IMR-90 (cell line): Measurements from ENCODE around the gene CAPN2.

Experiments used
- BHLHE40 ChIP-seq: fragments of 150-350 bp; IDR thresholded peaks from 2 replicates; pipeline ENCODE4 v1.6.1; 2016; ENCODE audit warnings: mild to moderate bottlenecking, low read depth, low read length
- CEBPB ChIP-seq: IDR thresholded peaks from 2 replicates; pipeline ENCODE4 v1.6.1; 2012; ENCODE audit warnings: low read depth, low read length, improper control_type of control experiment
- CHD1 ChIP-seq: IDR thresholded peaks from 2 replicates; pipeline ENCODE4 v1.6.1; 2012; ENCODE audit warnings: low read depth, low read length, improper control_type of control experiment
- FOS ChIP-seq: fragments of 150-350 bp; IDR thresholded peaks from 2 replicates; pipeline ENCODE4 v1.6.1; 2016; ENCODE audit warnings: low read depth, low read length
- MAFK ChIP-seq: IDR thresholded peaks from 2 replicates; pipeline ENCODE4 v1.6.1; 2012; ENCODE audit warnings: low read depth, low read length, improper control_type of control experiment
- MAZ ChIP-seq: IDR thresholded peaks from 2 replicates; pipeline ENCODE4 v1.6.1; 2012; ENCODE audit warnings: low read depth, mild to moderate bottlenecking, low read length, improper control_type of control experiment, moderate library complexity, borderline replicate concordance
- MXI1 ChIP-seq: IDR thresholded peaks from 2 replicates; pipeline ENCODE4 v1.6.1; 2012; ENCODE audit warnings: low read depth, mild to moderate bottlenecking, low read length, moderate library complexity, borderline replicate concordance
- POLR2A ChIP-seq: IDR thresholded peaks from 2 replicates; pipeline ENCODE4 v1.6.1; 2012; ENCODE audit warnings: mild to moderate bottlenecking, low read depth, low read length
- RAD21 ChIP-seq: IDR thresholded peaks from 2 replicates; pipeline ENCODE4 v1.6.1; 2012; ENCODE audit warnings: low read length, improper control_type of control experiment
- RFX5 ChIP-seq: IDR thresholded peaks from 2 replicates; pipeline ENCODE4 v1.8.0; 2012; ENCODE audit warnings: low read depth, mild to moderate bottlenecking, low read length, moderate library complexity
- SMC3 ChIP-seq: fragments of 150-350 bp; IDR thresholded peaks from 2 replicates; pipeline ENCODE4 v1.6.1; 2016; ENCODE audit warnings: low read depth, mild to moderate bottlenecking, antibody characterized with exemption, low read length, moderate library complexity
- TF ChIP-seq, protein P1 (sequence below): conservative IDR thresholded peaks from 2 replicates; pipeline ENCODE4 v1.5.1; 2012; ENCODE audit warnings: mild to moderate bottlenecking, low read depth, low read length, improper control_type of control experiment
- TF ChIP-seq, protein P2 (sequence below): fragments of 150-350 bp; IDR thresholded peaks from 2 replicates; pipeline ENCODE4 v1.6.1; 2016; ENCODE audit warnings: low read depth, mild to moderate bottlenecking, low read length, moderate library complexity, borderline replicate concordance
- TF ChIP-seq, protein P3 (sequence below): fragments of 150-350 bp; IDR thresholded peaks from 2 replicates; pipeline ENCODE4 v1.6.1; 2017; ENCODE audit warnings: mild to moderate bottlenecking, antibody characterized with exemption, low read length, low read depth

DNA sequence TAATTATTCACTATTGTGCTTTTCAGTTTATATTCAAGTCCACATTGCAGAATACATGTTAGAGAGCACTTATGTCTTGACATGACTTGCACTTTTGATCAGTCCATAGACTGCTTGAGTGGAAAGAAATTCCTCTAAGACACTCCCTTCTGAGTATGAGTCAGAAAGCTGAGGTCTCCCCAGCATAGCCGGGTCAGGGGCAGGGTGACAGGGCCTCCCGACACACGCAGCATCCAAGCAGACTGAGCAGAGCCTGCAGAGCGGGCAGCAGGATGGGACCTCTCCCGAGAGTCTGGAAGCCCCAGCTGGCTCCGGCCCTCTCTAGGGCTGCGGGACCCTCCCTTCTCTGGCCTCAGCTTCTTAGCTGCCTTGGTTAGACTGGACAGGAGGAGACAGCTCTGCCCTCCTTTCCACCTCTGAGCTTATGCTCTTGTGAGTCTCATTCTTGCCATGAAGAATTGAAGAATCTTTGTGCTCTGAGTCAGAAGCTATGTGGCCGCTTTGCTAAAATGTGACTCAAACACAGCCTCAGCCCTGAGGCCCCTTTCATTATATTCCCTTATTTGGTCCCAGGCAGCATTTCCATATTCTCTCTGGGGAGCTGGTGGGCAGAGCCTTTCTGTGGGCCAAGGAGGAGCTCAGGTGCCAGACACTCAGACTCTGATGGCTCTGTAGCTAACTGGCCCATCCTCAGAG, 11.2 kb upstream of the CAPN2 start:
- peak; percentile 86; the same call in 1 of the 2 replicates for TF ChIP-seq POLR2A
- TF ChIP-seq, protein P1, sequence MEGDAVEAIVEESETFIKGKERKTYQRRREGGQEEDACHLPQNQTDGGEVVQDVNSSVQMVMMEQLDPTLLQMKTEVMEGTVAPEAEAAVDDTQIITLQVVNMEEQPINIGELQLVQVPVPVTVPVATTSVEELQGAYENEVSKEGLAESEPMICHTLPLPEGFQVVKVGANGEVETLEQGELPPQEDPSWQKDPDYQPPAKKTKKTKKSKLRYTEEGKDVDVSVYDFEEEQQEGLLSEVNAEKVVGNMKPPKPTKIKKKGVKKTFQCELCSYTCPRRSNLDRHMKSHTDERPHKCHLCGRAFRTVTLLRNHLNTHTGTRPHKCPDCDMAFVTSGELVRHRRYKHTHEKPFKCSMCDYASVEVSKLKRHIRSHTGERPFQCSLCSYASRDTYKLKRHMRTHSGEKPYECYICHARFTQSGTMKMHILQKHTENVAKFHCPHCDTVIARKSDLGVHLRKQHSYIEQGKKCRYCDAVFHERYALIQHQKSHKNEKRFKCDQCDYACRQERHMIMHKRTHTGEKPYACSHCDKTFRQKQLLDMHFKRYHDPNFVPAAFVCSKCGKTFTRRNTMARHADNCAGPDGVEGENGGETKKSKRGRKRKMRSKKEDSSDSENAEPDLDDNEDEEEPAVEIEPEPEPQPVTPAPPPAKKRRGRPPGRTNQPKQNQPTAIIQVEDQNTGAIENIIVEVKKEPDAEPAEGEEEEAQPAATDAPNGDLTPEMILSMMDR = no peak
- no peak for TF ChIP-seq RAD21
- TF ChIP-seq, protein P2, sequence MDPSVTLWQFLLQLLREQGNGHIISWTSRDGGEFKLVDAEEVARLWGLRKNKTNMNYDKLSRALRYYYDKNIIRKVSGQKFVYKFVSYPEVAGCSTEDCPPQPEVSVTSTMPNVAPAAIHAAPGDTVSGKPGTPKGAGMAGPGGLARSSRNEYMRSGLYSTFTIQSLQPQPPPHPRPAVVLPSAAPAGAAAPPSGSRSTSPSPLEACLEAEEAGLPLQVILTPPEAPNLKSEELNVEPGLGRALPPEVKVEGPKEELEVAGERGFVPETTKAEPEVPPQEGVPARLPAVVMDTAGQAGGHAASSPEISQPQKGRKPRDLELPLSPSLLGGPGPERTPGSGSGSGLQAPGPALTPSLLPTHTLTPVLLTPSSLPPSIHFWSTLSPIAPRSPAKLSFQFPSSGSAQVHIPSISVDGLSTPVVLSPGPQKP = no peak
- peak; percentile 66 for TF ChIP-seq MXI1
- TF ChIP-seq FOS = peak; percentile 65
- peak; percentile 44; the same call in 1 of the 2 replicates for TF ChIP-seq MAZ
- no peak for TF ChIP-seq CEBPB
- TF ChIP-seq CHD1 = no peak
- TF ChIP-seq, protein P3, sequence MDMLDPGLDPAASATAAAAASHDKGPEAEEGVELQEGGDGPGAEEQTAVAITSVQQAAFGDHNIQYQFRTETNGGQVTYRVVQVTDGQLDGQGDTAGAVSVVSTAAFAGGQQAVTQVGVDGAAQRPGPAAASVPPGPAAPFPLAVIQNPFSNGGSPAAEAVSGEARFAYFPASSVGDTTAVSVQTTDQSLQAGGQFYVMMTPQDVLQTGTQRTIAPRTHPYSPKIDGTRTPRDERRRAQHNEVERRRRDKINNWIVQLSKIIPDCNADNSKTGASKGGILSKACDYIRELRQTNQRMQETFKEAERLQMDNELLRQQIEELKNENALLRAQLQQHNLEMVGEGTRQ = no peak
- TF ChIP-seq MAFK = peak; percentile 73
- peak; percentile 18; the same call in 1 of the 2 replicates for TF ChIP-seq SMC3
- TF ChIP-seq BHLHE40 = no peak
- TF ChIP-seq RFX5 = no peak
